Fibroblast of the aortic adventitia (primary cell): ENCODE results near the gene SLC28A1. TPM values are rescaled to one million over a fixed set of nuclear protein-coding genes. Genes with fewer than 3 reads are reported as not detected.
"Not testable (repeated sequence)": the region's sequence is repeated elsewhere in the genome, so short reads cannot be mapped to it uniquely, and the experiment has no call there.

Source experiments
- DNase-seq: peaks from one replicate; pipeline ENCODE4 v3.0.0-alpha.2; 2010; ENCODE audit warnings: low read depth
- H3K4me3 ChIP-seq: 2 replicates; pipeline ENCODE4 v1.5.1; 2011; ENCODE audit warnings: low read depth, mild to moderate bottlenecking, control low read depth, low read length, moderate library complexity
- total RNA-seq: library from RNA; depleted of rRNA; stranded (reverse); fragments of >200 nt; gene quantifications from 2 replicates; pipeline ENCODE4 v1.2.3, GENCODE V29; 2012; ENCODE audit warnings: low replicate concordance
- TF ChIP-seq, protein P1 (sequence below): IDR thresholded peaks from 2 replicates; pipeline ENCODE4 v1.5.1; 2011; ENCODE audit warnings: mild to moderate bottlenecking, low read length, control low read depth, inconsistent platforms; ENCODE audit not compliant: insufficient read depth

SLC28A1 gene
- total RNA-seq, 1 donor, result not detected

DNA sequence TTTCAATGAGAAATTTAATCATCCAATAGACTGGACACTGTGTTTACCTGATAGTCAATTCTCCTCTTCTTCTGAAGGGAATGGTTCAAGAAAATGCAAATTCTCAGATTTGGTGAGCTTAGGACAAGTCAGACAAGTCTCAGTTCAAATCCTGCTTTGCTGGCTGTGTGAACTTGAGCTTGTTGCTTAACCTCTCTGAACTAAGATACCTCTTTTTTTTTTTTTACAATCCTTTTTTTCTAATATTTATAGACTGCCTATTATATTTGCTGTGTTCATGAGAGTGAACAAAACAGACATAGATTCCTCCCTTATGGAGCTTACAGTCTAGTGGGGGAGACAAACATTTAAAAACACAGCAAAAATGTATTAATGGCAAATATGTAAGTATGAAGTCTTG is 8.2 kb upstream of the SLC28A1 start:
- no peak overlapping the region for H3K4me3 ChIP-seq

DNA sequence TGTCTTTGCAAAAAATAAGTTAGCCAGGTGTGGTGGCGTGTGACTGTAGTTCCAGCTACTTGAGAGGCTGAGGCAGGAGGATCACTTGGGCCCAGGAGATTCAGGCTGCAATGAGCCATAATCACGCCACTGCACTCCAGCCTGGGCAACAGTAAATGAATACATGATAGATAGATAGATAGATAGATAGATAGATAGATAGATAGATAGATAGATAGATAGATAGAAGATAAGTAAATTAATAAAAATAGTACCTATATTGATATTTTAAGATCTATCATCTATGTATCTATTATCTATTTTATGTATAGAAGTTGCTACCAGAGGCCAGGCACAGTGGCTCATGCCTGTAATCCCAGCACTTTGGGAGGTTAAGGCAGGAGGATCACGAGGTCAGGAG is 6.8 kb upstream of the SLC28A1 start:
- DNase-seq, H3K4me3 ChIP-seq: not testable (repeated sequence)

More for the DNA sequence above, 8.2 kb upstream of the SLC28A1 start:
- TF ChIP-seq, protein P1, sequence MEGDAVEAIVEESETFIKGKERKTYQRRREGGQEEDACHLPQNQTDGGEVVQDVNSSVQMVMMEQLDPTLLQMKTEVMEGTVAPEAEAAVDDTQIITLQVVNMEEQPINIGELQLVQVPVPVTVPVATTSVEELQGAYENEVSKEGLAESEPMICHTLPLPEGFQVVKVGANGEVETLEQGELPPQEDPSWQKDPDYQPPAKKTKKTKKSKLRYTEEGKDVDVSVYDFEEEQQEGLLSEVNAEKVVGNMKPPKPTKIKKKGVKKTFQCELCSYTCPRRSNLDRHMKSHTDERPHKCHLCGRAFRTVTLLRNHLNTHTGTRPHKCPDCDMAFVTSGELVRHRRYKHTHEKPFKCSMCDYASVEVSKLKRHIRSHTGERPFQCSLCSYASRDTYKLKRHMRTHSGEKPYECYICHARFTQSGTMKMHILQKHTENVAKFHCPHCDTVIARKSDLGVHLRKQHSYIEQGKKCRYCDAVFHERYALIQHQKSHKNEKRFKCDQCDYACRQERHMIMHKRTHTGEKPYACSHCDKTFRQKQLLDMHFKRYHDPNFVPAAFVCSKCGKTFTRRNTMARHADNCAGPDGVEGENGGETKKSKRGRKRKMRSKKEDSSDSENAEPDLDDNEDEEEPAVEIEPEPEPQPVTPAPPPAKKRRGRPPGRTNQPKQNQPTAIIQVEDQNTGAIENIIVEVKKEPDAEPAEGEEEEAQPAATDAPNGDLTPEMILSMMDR, result no peak
- DNase-seq, result no peak

DNA sequence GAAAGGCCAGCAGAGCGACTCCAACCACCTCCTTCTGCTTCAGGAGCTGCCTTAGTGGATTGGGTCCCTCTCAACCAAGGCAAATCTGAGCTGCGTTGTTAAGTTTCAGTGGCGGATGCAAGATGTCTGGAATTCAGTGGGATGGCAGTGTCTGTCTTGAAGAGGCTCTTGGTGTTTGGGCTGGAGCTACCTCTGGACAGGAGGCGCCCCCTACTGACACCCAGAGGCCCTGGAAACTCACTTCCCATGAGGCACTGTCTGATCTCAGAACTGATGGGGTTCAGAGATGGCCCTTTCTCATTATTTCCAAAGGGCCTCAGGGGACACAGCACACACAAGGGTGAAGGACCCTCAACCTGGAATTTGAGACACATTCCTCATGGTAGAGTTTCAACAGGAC is 6.0 kb upstream of the SLC28A1 start:
- H3K4me3 ChIP-seq, result no peak overlapping the region
- TF ChIP-seq, protein P1, result peak; percentile 61
- DNase-seq, result peak; percentile 51

DNA sequence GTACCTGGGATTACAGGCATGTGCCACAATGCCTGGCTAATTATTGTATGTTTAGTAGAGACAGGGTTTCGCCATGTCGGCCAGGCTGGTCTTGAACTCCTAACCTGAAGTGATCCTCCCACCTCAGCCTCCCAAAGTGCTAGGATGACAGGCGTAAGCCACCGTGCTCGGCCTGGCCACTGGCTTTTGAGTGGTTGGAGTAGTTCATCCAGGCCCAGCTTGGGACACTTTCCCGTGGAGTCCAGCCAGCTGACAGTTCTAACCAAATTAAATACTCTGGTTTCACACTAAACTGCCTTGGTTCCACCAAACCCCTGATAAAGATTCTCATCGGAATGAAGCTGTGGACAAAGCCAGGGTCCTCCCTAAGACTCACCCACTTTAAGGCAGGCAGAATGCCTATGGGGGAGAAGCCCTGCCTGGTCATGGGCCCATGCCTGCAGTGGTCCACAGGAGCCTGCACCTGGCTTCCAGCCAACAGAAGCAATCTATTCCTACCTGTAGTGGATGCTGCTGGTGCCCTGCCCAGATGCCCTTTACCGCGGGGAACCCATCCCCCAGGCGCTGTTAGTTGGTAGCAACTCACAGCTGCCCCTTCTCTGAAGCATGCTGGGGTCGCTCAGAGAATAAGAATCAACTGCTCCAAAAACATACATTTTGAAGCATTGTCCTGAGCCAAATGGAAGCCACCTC is 5.2 kb upstream of the SLC28A1 start:
- DNase-seq, result no peak
- H3K4me3 ChIP-seq, result no peak overlapping the region
- TF ChIP-seq, protein P1, result no peak

DNA sequence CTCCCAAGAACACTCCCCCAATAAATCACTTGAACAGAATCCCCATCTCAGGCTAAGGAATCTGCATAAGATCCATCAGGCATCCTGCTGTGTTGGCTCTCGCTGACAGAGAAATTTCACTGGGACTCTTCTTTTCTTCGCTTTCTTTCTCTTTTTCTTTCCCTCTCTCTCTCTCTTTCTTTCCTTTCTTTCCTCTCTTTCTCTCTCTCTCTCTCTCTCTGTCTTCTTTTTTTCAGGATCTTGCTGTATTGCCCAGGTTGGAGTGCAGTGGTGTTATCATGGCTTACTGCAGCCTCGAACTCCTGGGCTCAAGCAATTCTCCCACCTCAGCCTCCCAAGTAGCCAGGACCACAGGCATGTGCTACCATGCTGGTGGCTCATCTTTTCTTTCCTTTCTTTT is 4.5 kb upstream of the SLC28A1 start:
- no peak overlapping the region for H3K4me3 ChIP-seq
- no peak for DNase-seq
- TF ChIP-seq, protein P1, result no peak

DNA sequence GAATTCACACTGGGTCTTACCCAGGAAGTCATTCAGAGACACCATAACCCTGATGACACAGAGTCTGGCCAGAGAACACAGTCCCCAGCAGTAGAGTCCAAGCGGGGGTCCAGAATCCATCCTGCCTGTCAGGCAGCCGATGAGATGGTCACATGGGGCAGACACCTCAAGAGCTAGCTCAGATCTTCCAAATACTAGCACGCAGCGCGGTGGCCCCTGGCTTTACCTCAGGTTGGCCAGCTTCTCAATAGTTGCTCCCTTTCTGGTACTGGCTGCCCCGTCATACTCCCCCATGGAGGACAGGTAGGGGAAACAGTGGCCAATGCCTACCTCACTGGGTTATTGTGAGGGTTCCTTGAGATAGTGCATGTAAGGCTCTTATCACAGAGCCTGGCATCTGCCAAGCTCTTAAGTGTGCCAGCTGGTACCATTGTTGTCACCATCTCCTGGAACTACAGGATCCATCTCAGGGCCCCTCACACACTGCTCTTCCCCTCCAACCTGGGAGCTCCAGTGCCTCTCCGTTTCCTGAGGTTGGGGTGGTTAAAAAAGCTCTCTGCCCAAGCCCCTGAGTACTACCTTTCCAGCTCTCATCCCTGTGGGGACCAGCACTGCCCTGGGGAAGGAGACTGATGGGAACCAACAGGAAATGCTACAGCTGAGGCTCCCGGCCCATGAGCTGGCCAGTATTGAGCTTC is 3.5 kb upstream of the SLC28A1 start:
- TF ChIP-seq, protein P1, result no peak
- DNase-seq, result no peak

DNA sequence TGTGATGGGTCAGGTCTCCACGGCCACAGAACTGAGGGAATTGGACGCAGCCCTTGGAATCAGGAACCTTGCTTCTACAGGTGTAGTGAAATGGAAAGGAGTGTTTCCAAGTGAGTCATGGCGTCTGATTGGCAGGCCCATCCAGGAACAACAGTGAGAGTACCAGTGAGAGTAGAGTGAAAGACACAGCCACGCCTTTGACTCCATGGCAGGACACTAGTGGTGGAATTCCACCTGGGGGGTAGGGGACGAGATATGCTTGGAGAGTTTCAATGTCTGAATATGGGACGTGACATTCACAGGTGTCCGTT is 3.0 kb upstream of the SLC28A1 start:
- TF ChIP-seq, protein P1, result no peak
- DNase-seq, result no peak
- H3K4me3 ChIP-seq, result no peak overlapping the region

More for the DNA sequence above, 3.5 kb upstream of the SLC28A1 start:
- H3K4me3 ChIP-seq, result no peak overlapping the region
